ENCODE data around the gene DECR2. TPM values are rescaled to one million over a fixed set of nuclear protein-coding genes. Genes with fewer than 3 reads are reported as not detected.
A peak's percentile ranks its signal among the peaks of the same experiment; 100 is the strongest.

DECR2 gene
- total and polyA plus RNA-seq, 2 of the 13 experiments (the other 11 are each of a cell fraction or from before 2014, with no cell fraction given): 36.3 to 44.6 TPM

- peak; percentile 78 for TF ChIP-seq FOXP4 (CRISPR knock-in tag; IDR thresholded peaks at IDR 0.05)
- TF ChIP-seq ATAD3A (CRISPR knock-in tag; IDR thresholded peaks at IDR 0.05): no peak
- peak; percentile 83 for TF ChIP-seq NRL (CRISPR knock-in tag; IDR thresholded peaks at IDR 0.05; ENCODE audit: borderline replicate concordance)
- TF ChIP-seq MIXL1 (CRISPR knock-in tag; IDR thresholded peaks at IDR 0.05): 0 out of 2 replicates have a peak, but pooled peaks have one; percentile 71
- no peak for TF ChIP-seq HMGA1 (CRISPR knock-in tag; conservative IDR thresholded peaks at IDR 0.05)
- peak; percentile 88; the same call in 1 of the 2 replicates for TF ChIP-seq ETV5 (CRISPR knock-in tag; IDR thresholded peaks at IDR 0.05; ENCODE audit: borderline replicate concordance)
- TF ChIP-seq PAXIP1 (CRISPR knock-in tag; conservative IDR thresholded peaks at IDR 0.05): peak; percentile 93
- no peak for TF ChIP-seq CREBL2 (CRISPR knock-in tag; IDR thresholded peaks at IDR 0.05; ENCODE audit: borderline replicate concordance)
- 0 out of 2 replicates have a peak, but pooled peaks have one; percentile 27 for TF ChIP-seq KDM1A (CRISPR knock-in tag; IDR thresholded peaks at IDR 0.05)
- no peak for TF ChIP-seq NFE2L2 (IDR thresholded peaks at IDR 0.05; ENCODE audit: low read length)
- TF ChIP-seq NR1H2 (CRISPR knock-in tag; IDR thresholded peaks at IDR 0.05; ENCODE audit: borderline replicate concordance, low read depth): no peak
- no peak for TF ChIP-seq SP1 (IDR thresholded peaks at IDR 0.05)
- peak; percentile 43; the same call in 1 of the 2 replicates for TF ChIP-seq SP1 (CRISPR knock-in tag; IDR thresholded peaks at IDR 0.05)
- no peak for TF ChIP-seq ISX (CRISPR knock-in tag; conservative IDR thresholded peaks at IDR 0.05)
- TF ChIP-seq MEF2D (CRISPR knock-in tag; IDR thresholded peaks at IDR 0.05): peak; percentile 53; the same call in 1 of the 2 replicates
- TF ChIP-seq RBFOX2 (IDR thresholded peaks at IDR 0.05; ENCODE audit: low read depth, low read length): peak; percentile 52
- TF ChIP-seq MTF2 (CRISPR knock-in tag; IDR thresholded peaks at IDR 0.05; ENCODE audit: borderline replicate concordance): no peak
- peak; percentile 27; the same call in 1 of the 2 replicates for TF ChIP-seq CTCF (CRISPR knock-in tag; IDR thresholded peaks at IDR 0.05)
- peak; percentile 84 for TF ChIP-seq HOXA3 (CRISPR knock-in tag; IDR thresholded peaks at IDR 0.05)
- no peak for TF ChIP-seq DDIT3 (CRISPR knock-in tag; IDR thresholded peaks at IDR 0.05)
- TF ChIP-seq ZNF614 (CRISPR knock-in tag; IDR thresholded peaks at IDR 0.05; ENCODE audit: borderline replicate concordance): peak; percentile 53; the same call in 1 of the 2 replicates
Measured at GRCh38 chr16:359067-359763, 42.5 kb upstream of the DECR2 start (continued).

All from HepG2 (cell line).